GM21619 (cell line): ENCODE measurements around the gene CPA4.

Experiments
- ATAC-seq: cut with Tn5 transposase; IDR thresholded peaks from one replicate; pipeline ENCODE4 v1.9.1; 2021; ENCODE audit not compliant: unreplicated experiment

The CPA4 gene

GRCh38 chr7:130342701-130343380, 49.9 kb downstream of the CPA4 start:
- ATAC-seq: no peak

GRCh38 chr7:130344271-130344866, 51.4 kb downstream of the CPA4 start, which contains the start of gene CPA5:
CPA5 (plus strand) TSS chr7:130344816; CDS start chr7:130346486, 1,670 bp downstream.
- ATAC-seq: no peak

GRCh38 chr7:130345136-130345535, 52.2 kb downstream of the CPA4 start:
- no peak for ATAC-seq

GRCh38 chr7:130345725-130346124, 52.8 kb downstream of the CPA4 start:
- ATAC-seq: no peak

GRCh38 chr7:130346177-130346905, 53.4 kb downstream of the CPA4 start:
- ATAC-seq: no peak

- ATAC-seq: no peak
Measured at GRCh38 chr7:130346941-130347340, 54.0 kb downstream of the CPA4 start.

- ATAC-seq: no peak
Measured at GRCh38 chr7:130349911-130350782, 57.2 kb downstream of the CPA4 start.

- no peak for ATAC-seq
Measured at GRCh38 chr7:130350945-130351790, 58.2 kb downstream of the CPA4 start.

- no peak for ATAC-seq
Measured at GRCh38 chr7:130351791-130352090, 58.8 kb downstream of the CPA4 start.

GRCh38 chr7:130352194-130353074, 59.5 kb downstream of the CPA4 start:
- ATAC-seq: no peak

GRCh38 chr7:130353196-130353595, 60.2 kb downstream of the CPA4 start:
- no peak for ATAC-seq

GRCh38 chr7:130356121-130356875, 63.3 kb downstream of the CPA4 start:
- no peak for ATAC-seq

GRCh38 chr7:130356876-130357611, 64.1 kb downstream of the CPA4 start:
- ATAC-seq: no peak

GRCh38 chr7:130358471-130358870, 65.5 kb downstream of the CPA4 start:
- ATAC-seq: no peak

GRCh38 chr7:130359276-130359857, 66.4 kb downstream of the CPA4 start:
- ATAC-seq: no peak

- ATAC-seq: no peak
Measured at GRCh38 chr7:130360518-130360917, 67.6 kb downstream of the CPA4 start.

- no peak for ATAC-seq
Measured at GRCh38 chr7:130361681-130362080, 68.7 kb downstream of the CPA4 start.
